GM19395 (cell line): ENCODE data around the gene PACS1.

Experiments
- ATAC-seq: cut with Tn5 transposase; IDR thresholded peaks from one replicate; pipeline ENCODE4 v1.9.1; 2021; ENCODE audit warnings: mild to moderate bottlenecking, moderate library complexity; ENCODE audit not compliant: unreplicated experiment

Gene PACS1

GRCh38 chr11:66048547-66049323, 21.3 kb upstream of the PACS1 start, which contains the start of gene GAL3ST3:
Gene GAL3ST3, minus strand, starts transcription at chr11:66049161. Its CDS starts 3,746 bp downstream, at chr11:66045415.
- no peak for ATAC-seq

- ATAC-seq = no peak
Observed at GRCh38 chr11:66050581-66051231, 19.4 kb upstream of the PACS1 start.

GRCh38 chr11:66051371-66051765, 18.7 kb upstream of the PACS1 start:
- no peak for ATAC-seq

- ATAC-seq = peak; percentile 96
Observed at GRCh38 chr11:66051766-66052663, 18.1 kb upstream of the PACS1 start, which contains the start of gene SF3B2. Gene SF3B2, plus strand, starts transcription at chr11:66052364. Its CDS starts 21 bp downstream, at chr11:66052385.

- no peak for ATAC-seq
Observed at GRCh38 chr11:66052664-66052982, 17.4 kb upstream of the PACS1 start.

GRCh38 chr11:66055021-66055420, 15.1 kb upstream of the PACS1 start:
- no peak for ATAC-seq

GRCh38 chr11:66056501-66056900, 13.6 kb upstream of the PACS1 start:
- no peak for ATAC-seq

GRCh38 chr11:66059966-66060680, 9.9 kb upstream of the PACS1 start:
- no peak for ATAC-seq

- ATAC-seq = no peak
Observed at GRCh38 chr11:66061268-66061667, 8.8 kb upstream of the PACS1 start.

- no peak for ATAC-seq
Observed at GRCh38 chr11:66062408-66062807, 7.7 kb upstream of the PACS1 start.

- no peak for ATAC-seq
Observed at GRCh38 chr11:66063900-66064299, 6.2 kb upstream of the PACS1 start.

GRCh38 chr11:66064571-66064970, 5.5 kb upstream of the PACS1 start:
- no peak for ATAC-seq

GRCh38 chr11:66066751-66067150, 3.3 kb upstream of the PACS1 start:
- no peak for ATAC-seq

- ATAC-seq = no peak
Observed at GRCh38 chr11:66067640-66068039, 2.4 kb upstream of the PACS1 start.

GRCh38 chr11:66068154-66068821, 1.8 kb upstream of the PACS1 start:
- ATAC-seq = no peak

GRCh38 chr11:66068923-66069714, 953 bp upstream of the PACS1 start:
- no peak for ATAC-seq

- ATAC-seq = no peak
Observed at GRCh38 chr11:66070604-66071380, 720 bp downstream of the PACS1 start.

- no peak for ATAC-seq
Observed at GRCh38 chr11:66071381-66071801, 1.3 kb downstream of the PACS1 start.

GRCh38 chr11:66072081-66072480, 2.0 kb downstream of the PACS1 start:
- no peak for ATAC-seq
